Pancreas (tissue), 10 donors: Measurements from ENCODE around the gene PADI3. TPM values are rescaled to one million over a fixed set of nuclear protein-coding genes. Genes with fewer than 3 reads are reported as not detected.

Experiments
- ATAC-seq, 4 donors: fragments of 200-7000 bp; cut with Tn5 transposase; one replicate each; pipeline versions ENCODE4 v1.8.0 to v1.9.1; 2020; ENCODE audit warnings: mild to moderate bottlenecking in 4 of 4, moderate library complexity in 4 of 4
- DNase-seq, 6 donors: peaks; one replicate each; pipeline ENCODE4 v3.0.0-alpha.2; 2020
- FAIRE-seq: peaks from 2 replicates; lab custom pipeline; 2012; peaks lifted over from hg19 to GRCh38; lab: Jason Lieb, UNC
- H3K27ac ChIP-seq, 4 donors: fragments of 200-600 bp; sonication (generic); 1 replicate in 3 of 4; 2 replicates in 1 of 4; pipeline versions ENCODE4 v1.5.0 to v1.8.0; 2020
- H3K27me3 ChIP-seq, 4 donors: fragments of 200-600 bp; one replicate each; pipeline ENCODE4 v1.8.0; 2021
- H3K36me3 ChIP-seq, 3 donors: fragments of 200-600 bp; sonication (generic) in 1 of 3; one replicate each; pipeline versions ENCODE4 v1.5.0 to v1.8.0; 2020 to 2021
- H3K4me1 ChIP-seq, 3 donors: fragments of 200-600 bp; one replicate each; pipeline ENCODE4 v1.8.0; 2021
- H3K4me3 ChIP-seq, 4 donors: fragments of 200-600 bp; sonication (generic) in 2 of 4; one replicate each; pipeline versions ENCODE4 v1.5.0 to v1.8.0; 2020 to 2021
- H3K9me3 ChIP-seq, 4 donors: fragments of 200-600 bp; one replicate each; pipeline ENCODE4 v1.8.0; 2021
- WGBS, 2 donors: extraction: QIAGEN DNeasy Blood & Tissue Kit; methylation state at CpG; one replicate each; pipeline ENCODE4 v1.1.7; 2013; 5-methylcytosine and 5-hydroxymethylcytosine counted together
- intact Hi-C, 3 donors: fragments of 100-400 bp; cut with DNase I; formaldehyde crosslinking; loops; one replicate each; pipeline versions ENCODE4 v1.11.1 to v1.14.2; 2022
- polyA plus RNA-seq, 2 donors: library from polyadenylated mRNA; stranded (reverse); fragments of 200-250 nt; gene quantifications; one replicate each; pipeline ENCODE4 v1.2.3, GENCODE V29; 2013
- total RNA-seq, 6 donors: library from RNA; stranded (reverse); fragmentation: NEBNext Ultra II Directional in 4 of 6; extraction: Animal tissue kit (Norgen Biotek cat#: 25700) in 4 of 6; gene quantifications; one replicate each; pipeline versions ENCODE4 v1.2.1 to v1.2.4, GENCODE V29; 2021 to 2023
- TF ChIP-seq, protein P1 (sequence below), 4 donors: fragments of 200-600 bp; sonication (generic) in 3 of 4; IDR thresholded peaks; one replicate each; pipeline versions ENCODE4 v1.5.0 to v1.8.0; 2021; ENCODE audit warnings: antibody characterized with exemption in 4 of 4
- donor health status: healthy with polysubstance abuse.
- donor health status: DM: no; HTN: no; CAD: no; lungs with moderate emphysema.
- donor health status: DM: no; HTN: no; CAD: no.
- donor health status: control.
- donor health status: control.
- donor health status: Bipolar disorder and iron deficiency.
- donor health status: DM: yes; HTN: yes; CAD: no.
- donor health status: DM: no; HTN: no; CAD: no.
- donor health status: DM: no; HTN: no; CAD: no.
- donor health status: DM: yes; HTN: yes; CAD: no.

The PADI3 gene
- total and polyA plus RNA-seq, 8 donors, result not detected

DNA sequence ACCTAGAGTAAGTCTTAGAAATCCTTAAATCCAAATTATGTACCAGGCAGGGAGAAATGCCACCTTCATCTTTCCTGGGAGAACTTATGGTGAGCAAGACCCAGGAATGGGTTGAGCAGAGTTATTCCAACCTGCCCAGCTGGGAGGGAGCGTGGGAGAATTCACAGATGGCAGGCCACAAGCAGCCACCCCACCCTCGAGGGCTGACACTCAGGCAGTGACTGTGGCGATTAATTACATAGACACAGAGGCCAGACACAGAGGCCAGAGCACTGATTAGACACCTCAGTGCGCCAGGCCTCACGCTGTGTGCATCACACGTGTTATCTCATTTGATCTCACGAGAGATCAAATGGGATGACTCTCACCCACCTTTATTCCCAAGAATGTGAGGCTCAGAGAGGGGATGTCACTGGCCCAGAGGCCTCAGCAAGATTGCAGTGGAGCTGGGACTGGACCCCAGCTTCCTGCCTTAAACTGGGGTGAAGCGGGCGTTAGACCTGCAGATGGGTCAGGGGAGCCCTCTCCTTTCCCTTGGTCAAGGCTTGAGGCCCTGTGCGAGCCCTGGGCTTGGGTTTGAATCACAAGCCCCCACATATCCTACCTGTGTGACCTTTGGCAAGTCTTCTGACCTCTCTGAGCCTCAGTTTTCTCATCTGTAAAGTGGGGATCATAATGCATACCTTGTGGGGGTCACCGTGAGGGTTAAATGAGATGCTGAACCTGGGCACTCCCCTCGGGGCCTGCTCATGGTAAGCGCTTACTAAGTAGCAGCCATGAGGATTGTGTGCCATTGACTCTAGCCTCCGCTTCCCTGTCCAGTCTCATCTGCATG lies 30.3 kb downstream of the PADI3 start:
- peak; percentile 92 to 97 (median 95) for ATAC-seq
- Histone ChIP-seq H3K27me3 (no peaks in the 10 kb centered on the region), H3K9me3 (no peaks in the 10 kb centered on the region), H3K4me1 (peaks cover 5 to 15% (median 11%) of the 10 kb centered on the region in 3 donors), H3K4me3 (no peak overlapping the region), H3K36me3 (no peaks in the 10 kb centered on the region), H3K27ac (peak overlapping the region; percentile 25 to 60 (median 44))
- TF ChIP-seq, protein P1, sequence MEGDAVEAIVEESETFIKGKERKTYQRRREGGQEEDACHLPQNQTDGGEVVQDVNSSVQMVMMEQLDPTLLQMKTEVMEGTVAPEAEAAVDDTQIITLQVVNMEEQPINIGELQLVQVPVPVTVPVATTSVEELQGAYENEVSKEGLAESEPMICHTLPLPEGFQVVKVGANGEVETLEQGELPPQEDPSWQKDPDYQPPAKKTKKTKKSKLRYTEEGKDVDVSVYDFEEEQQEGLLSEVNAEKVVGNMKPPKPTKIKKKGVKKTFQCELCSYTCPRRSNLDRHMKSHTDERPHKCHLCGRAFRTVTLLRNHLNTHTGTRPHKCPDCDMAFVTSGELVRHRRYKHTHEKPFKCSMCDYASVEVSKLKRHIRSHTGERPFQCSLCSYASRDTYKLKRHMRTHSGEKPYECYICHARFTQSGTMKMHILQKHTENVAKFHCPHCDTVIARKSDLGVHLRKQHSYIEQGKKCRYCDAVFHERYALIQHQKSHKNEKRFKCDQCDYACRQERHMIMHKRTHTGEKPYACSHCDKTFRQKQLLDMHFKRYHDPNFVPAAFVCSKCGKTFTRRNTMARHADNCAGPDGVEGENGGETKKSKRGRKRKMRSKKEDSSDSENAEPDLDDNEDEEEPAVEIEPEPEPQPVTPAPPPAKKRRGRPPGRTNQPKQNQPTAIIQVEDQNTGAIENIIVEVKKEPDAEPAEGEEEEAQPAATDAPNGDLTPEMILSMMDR (IDR thresholded peaks at IDR 0.05), result no peak
- intact Hi-C loops, result no loop called here
- no peak for FAIRE-seq
- WGBS, 2 donors, result 60 to 64% methylated on average over 14 of the region's 14 CpGs
- peak; percentile 79 to 92 (median 89) for DNase-seq

DNA sequence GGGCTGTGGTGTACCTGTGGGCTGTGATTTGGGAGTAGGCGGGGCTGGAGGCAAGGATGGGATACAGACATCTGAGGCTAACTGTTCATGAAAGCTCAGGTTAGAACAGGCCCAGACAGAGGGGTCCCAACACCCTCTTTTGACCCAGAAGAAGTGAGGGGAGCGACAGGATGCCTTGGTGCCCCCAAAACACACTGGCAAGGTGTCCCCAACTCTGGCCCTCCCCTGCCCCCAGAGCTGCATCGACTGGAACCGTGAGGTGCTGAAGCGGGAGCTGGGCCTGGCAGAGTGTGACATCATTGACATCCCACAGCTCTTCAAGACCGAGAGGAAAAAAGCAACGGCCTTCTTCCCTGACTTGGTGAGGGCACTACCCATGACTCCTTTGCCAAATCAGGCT lies 31.5 kb downstream of the PADI3 start:
- no peak overlapping the region for H3K27ac ChIP-seq
- no peak for FAIRE-seq
- 92 to 97% methylated on average over 7 of the region's 7 CpGs for WGBS, 2 donors
- no peaks in the 10 kb centered on the region for H3K36me3 ChIP-seq
- peaks cover 5 to 15% (median 11%) of the 10 kb centered on the region in 3 donors for H3K4me1 ChIP-seq
- no peak overlapping the region for H3K4me3 ChIP-seq
- ATAC-seq, result no peak
- intact Hi-C loops, result no loop called here
- no peaks in the 10 kb centered on the region for H3K27me3 ChIP-seq
- H3K9me3 ChIP-seq, result no peaks in the 10 kb centered on the region
- TF ChIP-seq, protein P1 (IDR thresholded peaks at IDR 0.05), result no peak
- no peak for DNase-seq

DNA sequence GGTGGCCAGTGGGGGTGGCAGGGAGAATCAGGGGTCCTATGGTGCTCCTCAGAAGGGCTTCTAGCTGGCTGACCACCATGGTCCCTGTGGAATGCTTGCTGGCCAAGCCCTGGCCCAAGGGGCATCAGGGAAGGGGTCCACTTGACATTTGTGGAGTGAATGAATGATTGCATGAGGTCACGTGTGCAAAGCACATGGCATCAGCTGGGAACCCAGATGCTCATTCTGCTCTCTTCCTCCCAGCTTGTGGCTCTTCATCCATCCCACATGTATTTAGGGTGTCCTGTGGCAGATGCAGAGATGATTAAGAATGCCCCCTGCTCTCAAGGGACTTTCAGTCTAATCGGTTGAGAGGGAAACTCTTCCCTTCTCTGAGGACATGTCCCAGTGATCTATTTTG lies 32.0 kb downstream of the PADI3 start:
- no peaks in the 10 kb centered on the region for H3K36me3 ChIP-seq
- 87 to 92% methylated on average over 2 of the region's 2 CpGs for WGBS, 2 donors
- DNase-seq (no peak), ATAC-seq (no peak), FAIRE-seq (no peak)
- H3K27ac ChIP-seq, result no peak overlapping the region
- H3K9me3 ChIP-seq, result no peaks in the 10 kb centered on the region
- H3K4me1 ChIP-seq, result peaks cover 5 to 15% (median 11%) of the 10 kb centered on the region in 3 donors
- H3K4me3 ChIP-seq, result no peak overlapping the region
- TF ChIP-seq, protein P1 (IDR thresholded peaks at IDR 0.05), result no peak
- intact Hi-C loops, result no loop called here
- H3K27me3 ChIP-seq, result no peaks in the 10 kb centered on the region

DNA sequence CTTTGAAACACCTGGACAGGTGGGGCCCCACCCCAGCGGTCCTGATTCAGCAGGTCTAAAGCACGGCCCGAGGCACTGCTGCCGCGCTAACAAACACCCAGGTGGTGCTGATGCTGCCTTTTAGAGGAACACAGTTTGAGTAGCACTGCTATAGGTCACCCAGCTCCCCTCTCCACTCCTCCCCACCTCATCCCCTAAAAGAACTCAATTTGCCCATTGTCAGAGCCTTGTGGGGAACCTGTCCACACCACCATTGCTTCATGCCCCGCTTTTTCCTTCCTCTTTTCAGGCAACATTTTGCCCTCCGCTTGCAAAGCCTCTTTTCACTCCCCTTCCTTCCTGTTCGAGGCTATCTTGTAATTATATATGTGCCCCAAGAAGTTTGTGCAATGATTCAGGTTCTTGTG lies 32.9 kb downstream of the PADI3 start:
- intact Hi-C loops, result no loop called here
- no peak for FAIRE-seq
- Histone ChIP-seq H3K36me3 (no peaks in the 10 kb centered on the region), H3K27me3 (no peaks in the 10 kb centered on the region), H3K4me1 (peaks cover 5 to 15% (median 11%) of the 10 kb centered on the region in 3 donors), H3K4me3 (no peak overlapping the region), H3K27ac (no peak overlapping the region), H3K9me3 (no peaks in the 10 kb centered on the region)
- 71 to 85% methylated on average over 8 of the region's 8 CpGs for WGBS, 2 donors
- TF ChIP-seq, protein P1 (IDR thresholded peaks at IDR 0.05), result no peak
- no peak for ATAC-seq
- DNase-seq, result no peak

DNA sequence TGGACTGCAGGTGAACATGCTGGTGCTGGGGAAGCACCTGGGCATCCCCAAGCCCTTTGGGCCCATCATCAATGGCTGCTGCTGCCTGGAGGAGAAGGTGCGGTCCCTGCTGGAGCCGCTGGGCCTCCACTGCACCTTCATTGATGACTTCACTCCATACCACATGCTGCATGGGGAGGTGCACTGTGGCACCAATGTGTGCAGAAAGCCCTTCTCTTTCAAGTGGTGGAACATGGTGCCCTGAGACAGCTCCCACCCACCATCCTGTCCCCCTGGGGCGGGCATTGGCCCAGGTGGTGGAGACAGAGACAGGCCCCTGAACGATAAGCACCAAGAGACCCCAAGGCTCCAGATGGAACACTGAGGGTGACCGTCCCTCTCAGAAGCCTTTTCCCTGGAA lies 33.9 kb downstream of the PADI3 start:
- H3K4me1 ChIP-seq, result peaks cover 5 to 15% (median 10%) of the 10 kb centered on the region in 3 donors

More for the DNA sequence above, 33.9 kb downstream of the PADI3 start:
- Histone ChIP-seq H3K36me3 (no peaks in the 10 kb centered on the region), H3K27ac (no peak overlapping the region), H3K27me3 (no peaks in the 10 kb centered on the region), H3K9me3 (no peaks in the 10 kb centered on the region), H3K4me3 (no peak overlapping the region)
- TF ChIP-seq, protein P1 (IDR thresholded peaks at IDR 0.05), result no peak
- 66 to 86% methylated on average over 5 of the region's 5 CpGs for WGBS, 2 donors
- DNase-seq (no peak), ATAC-seq (no peak), FAIRE-seq (no peak)
- intact Hi-C loops, result no loop called here
